Measurements from ENCODE around the gene TRIO.

DNA sequence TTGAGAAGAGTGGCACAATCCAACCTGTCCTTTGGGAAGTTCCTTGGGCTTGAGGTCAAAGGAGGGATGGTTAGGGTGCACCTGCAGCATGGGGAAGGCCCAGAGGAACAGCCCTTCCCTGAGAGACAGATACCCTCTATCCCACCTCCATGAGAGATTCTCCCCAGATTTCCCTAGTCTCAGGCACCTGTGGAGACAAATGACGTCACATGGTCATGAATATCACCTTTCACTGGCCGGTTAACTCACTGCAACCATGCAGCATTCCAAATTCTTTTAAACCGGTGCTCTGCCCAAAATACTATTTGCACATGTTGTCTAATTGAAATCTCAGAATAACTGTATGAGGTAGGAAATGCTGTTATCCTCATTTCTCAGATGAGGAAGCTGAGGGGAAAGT is 15.6 kb upstream of the TRIO start:
- TF ChIP-seq EZH2phosphoT487 (IDR thresholded peaks at IDR 0.05; ENCODE audit: borderline replicate concordance, low read length), result no peak
- TF ChIP-seq, protein P1, sequence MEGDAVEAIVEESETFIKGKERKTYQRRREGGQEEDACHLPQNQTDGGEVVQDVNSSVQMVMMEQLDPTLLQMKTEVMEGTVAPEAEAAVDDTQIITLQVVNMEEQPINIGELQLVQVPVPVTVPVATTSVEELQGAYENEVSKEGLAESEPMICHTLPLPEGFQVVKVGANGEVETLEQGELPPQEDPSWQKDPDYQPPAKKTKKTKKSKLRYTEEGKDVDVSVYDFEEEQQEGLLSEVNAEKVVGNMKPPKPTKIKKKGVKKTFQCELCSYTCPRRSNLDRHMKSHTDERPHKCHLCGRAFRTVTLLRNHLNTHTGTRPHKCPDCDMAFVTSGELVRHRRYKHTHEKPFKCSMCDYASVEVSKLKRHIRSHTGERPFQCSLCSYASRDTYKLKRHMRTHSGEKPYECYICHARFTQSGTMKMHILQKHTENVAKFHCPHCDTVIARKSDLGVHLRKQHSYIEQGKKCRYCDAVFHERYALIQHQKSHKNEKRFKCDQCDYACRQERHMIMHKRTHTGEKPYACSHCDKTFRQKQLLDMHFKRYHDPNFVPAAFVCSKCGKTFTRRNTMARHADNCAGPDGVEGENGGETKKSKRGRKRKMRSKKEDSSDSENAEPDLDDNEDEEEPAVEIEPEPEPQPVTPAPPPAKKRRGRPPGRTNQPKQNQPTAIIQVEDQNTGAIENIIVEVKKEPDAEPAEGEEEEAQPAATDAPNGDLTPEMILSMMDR (IDR thresholded peaks at IDR 0.05; ENCODE audit: low read depth, low read length, poor library complexity, severe bottlenecking), result no peak
